Muscle of arm (tissue), 12 donors: Measurements from ENCODE around the gene MECR. TPM values are rescaled to one million over a fixed set of nuclear protein-coding genes. Genes with fewer than 3 reads are reported as not detected.
"Not testable (repeated sequence)": the region's sequence is repeated elsewhere in the genome, so short reads cannot be mapped to it uniquely, and the experiment has no call there.

Experiments used
- DNase-seq: peaks from one replicate; pipeline ENCODE4 v3.0.0-alpha.2; 2013
- polyA plus RNA-seq, 12 donors: library from polyadenylated mRNA; unstranded; fragments of 120-200 nt; gene quantifications; one replicate each; pipeline ENCODE4 v1.2.1, GENCODE V29; 2013; ENCODE audit not compliant: insufficient read length in 12 of 12

The MECR gene
- polyA plus RNA-seq, 12 donors = 17.7 to 25.1 (median 23.3) TPM; not detected in 1

- DNase-seq = no peak
Measured at GRCh38 chr1:29177022-29177705, 53.6 kb downstream of the MECR start.

GRCh38 chr1:29176576-29176975 is 54.2 kb downstream of the MECR start:
- no peak for DNase-seq

- DNase-seq = no peak
Measured at GRCh38 chr1:29172415-29172939, 58.3 kb downstream of the MECR start.

- DNase-seq = no peak
Measured at GRCh38 chr1:29171521-29171920, 59.2 kb downstream of the MECR start.

- DNase-seq = no peak
Measured at GRCh38 chr1:29171089-29171488, 59.6 kb downstream of the MECR start.

- DNase-seq = no peak
Measured at GRCh38 chr1:29169976-29170375, 60.8 kb downstream of the MECR start.

GRCh38 chr1:29167904-29168303 is 62.8 kb downstream of the MECR start:
- DNase-seq = no peak

- no peak for DNase-seq
Measured at GRCh38 chr1:29166291-29166878, 64.3 kb downstream of the MECR start.

GRCh38 chr1:29164588-29164987 is 66.1 kb downstream of the MECR start:
- no peak for DNase-seq

GRCh38 chr1:29162476-29163138 is 68.1 kb downstream of the MECR start:
- DNase-seq = no peak

- DNase-seq = no peak
Measured at GRCh38 chr1:29162025-29162424, 68.7 kb downstream of the MECR start.

GRCh38 chr1:29159773-29160172 is 71.0 kb downstream of the MECR start:
- DNase-seq = no peak

GRCh38 chr1:29157269-29157601 is 73.5 kb downstream of the MECR start:
- no peak for DNase-seq

GRCh38 chr1:29156543-29157268 is 74.0 kb downstream of the MECR start:
- no peak for DNase-seq

- DNase-seq = no peak
Measured at GRCh38 chr1:29152046-29152805, 78.5 kb downstream of the MECR start.

GRCh38 chr1:29150346-29150745 is 80.4 kb downstream of the MECR start:
- DNase-seq = not testable (repeated sequence)

GRCh38 chr1:29148656-29149491 is 81.9 kb downstream of the MECR start:
- DNase-seq = no peak

- DNase-seq = no peak
Measured at GRCh38 chr1:29145739-29146437, 84.8 kb downstream of the MECR start.

GRCh38 chr1:29144178-29144577 is 86.6 kb downstream of the MECR start:
- no peak for DNase-seq

- no peak for DNase-seq
Measured at GRCh38 chr1:29142714-29143113, 88.0 kb downstream of the MECR start.
